GM12891 (cell line): ENCODE results near the gene ABCC1.

Experiments used
- PAX5 ChIP-seq: IDR thresholded peaks from 2 replicates; pipeline ENCODE4 v1.6.1; 2011; ENCODE audit warnings: low read length, moderate library complexity, mild to moderate bottlenecking; ENCODE audit not compliant: insufficient read depth, severe bottlenecking
- POLR2A ChIP-seq: IDR thresholded peaks from 2 replicates; pipeline ENCODE4 v1.6.1; 2011; ENCODE audit warnings: low read depth, low read length, control low read depth
- POLR2AphosphoS5 ChIP-seq: IDR thresholded peaks from 2 replicates; pipeline ENCODE4 v1.6.1; 2011; ENCODE audit warnings: low read depth, low read length, control low read depth
- POU2F2 ChIP-seq: IDR thresholded peaks from 2 replicates; pipeline ENCODE4 v1.6.1; 2011; ENCODE audit warnings: low read depth, mild to moderate bottlenecking, control low read depth, low read length, moderate library complexity
- SPI1 ChIP-seq: IDR thresholded peaks from 2 replicates; pipeline ENCODE4 v1.6.1; 2011; ENCODE audit warnings: low read depth, low read length, control low read depth
- TAF1 ChIP-seq: IDR thresholded peaks from 2 replicates; pipeline ENCODE4 v1.6.1; 2011; ENCODE audit warnings: low read depth, low read length, control low read depth

GRCh38 chr16:16105646-16106045 lies 156.2 kb downstream of the ABCC1 start:
- TF ChIP-seq POLR2AphosphoS5 = no peak
- TF ChIP-seq POLR2A = no peak
- TF ChIP-seq SPI1 = no peak
- TF ChIP-seq PAX5 = no peak
- TF ChIP-seq TAF1 = no peak
- no peak for TF ChIP-seq POU2F2
